HG02759 (cell line): ENCODE data around the gene CYP4B1.
"Not testable (repeated sequence)": the region's sequence is repeated elsewhere in the genome, so short reads cannot be mapped to it uniquely, and the experiment has no call there.

ENCODE experiments used
- ATAC-seq: cut with Tn5 transposase; IDR thresholded peaks from one replicate; pipeline ENCODE4 v1.9.1; 2021; ENCODE audit warnings: mild to moderate bottlenecking, moderate library complexity; ENCODE audit not compliant: unreplicated experiment

CYP4B1 gene

DNA sequence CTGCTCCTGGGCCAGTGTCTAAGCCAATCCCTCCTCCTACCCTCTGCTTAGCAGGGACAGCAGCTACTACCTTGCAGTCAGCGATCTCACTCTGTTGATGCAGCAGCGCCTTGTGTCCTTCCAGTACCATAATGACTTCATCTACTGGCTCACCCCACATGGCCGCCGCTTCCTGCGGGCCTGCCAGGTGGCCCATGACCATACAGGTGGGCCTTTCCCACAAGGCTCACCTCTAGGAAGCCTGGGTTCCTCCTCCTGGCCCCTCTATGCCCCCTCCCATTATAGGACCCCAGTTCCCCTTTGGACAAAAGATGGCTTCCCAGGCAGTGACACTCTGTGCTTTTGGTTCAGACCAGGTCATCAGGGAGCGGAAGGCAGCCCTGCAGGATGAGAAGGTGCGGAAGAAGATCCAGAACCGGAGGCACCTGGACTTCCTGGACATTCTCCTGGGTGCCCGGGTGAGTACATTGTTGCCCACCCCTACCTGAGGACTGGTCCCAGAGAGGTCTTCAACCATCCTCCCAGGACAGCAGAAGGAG, 15.1 kb downstream of the CYP4B1 start:
- ATAC-seq: no peak

DNA sequence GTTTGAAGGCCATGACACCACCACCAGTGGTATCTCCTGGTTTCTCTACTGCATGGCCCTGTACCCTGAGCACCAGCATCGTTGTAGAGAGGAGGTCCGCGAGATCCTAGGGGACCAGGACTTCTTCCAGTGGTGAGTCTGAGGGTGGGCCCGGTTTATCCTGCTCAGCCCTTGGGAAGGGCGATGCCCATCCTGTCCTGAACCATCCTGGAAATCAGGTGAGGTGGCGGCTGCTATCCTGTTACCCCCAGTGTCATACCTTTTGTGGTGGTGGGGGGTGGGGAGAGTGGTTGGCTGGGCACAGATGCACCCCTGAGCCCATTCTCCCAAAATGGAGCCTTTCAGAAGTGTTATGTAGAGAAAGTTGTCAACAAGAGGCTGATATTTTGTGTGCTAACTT, 16.3 kb downstream of the CYP4B1 start:
- no peak for ATAC-seq

DNA sequence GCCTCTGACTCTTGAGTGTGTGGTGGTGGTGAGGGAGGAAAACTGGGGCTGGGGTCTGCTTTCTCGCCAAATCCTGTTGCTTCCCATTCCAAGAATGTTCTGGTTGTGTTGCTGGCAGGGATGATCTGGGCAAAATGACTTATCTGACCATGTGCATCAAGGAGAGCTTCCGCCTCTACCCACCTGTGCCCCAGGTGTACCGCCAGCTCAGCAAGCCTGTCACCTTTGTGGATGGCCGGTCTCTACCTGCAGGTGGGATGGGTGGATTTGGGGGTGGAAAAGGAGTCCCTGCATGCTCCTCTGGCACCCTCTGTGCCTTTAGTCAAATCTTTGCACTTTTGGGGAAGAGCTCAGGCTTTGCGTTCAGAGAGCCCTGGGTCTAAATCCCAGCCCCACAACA, 18.1 kb downstream of the CYP4B1 start:
- ATAC-seq: no peak

DNA sequence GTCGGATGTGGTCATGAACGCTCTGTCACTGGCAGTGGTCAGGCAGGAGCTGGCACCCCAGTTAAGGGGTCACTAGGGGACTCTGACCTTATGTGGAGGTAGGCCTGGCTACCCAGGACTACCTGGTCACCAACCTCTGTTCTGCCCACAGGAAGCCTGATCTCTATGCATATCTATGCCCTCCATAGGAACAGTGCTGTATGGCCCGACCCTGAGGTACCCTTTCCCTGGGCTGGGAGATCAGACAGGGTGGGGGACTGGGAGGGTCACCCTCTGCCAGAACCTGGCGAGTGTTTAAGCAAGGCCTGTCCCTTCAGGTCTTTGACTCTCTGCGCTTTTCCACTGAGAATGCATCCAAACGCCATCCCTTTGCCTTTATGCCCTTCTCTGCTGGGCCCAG, 19.0 kb downstream of the CYP4B1 start:
- no peak for ATAC-seq

DNA sequence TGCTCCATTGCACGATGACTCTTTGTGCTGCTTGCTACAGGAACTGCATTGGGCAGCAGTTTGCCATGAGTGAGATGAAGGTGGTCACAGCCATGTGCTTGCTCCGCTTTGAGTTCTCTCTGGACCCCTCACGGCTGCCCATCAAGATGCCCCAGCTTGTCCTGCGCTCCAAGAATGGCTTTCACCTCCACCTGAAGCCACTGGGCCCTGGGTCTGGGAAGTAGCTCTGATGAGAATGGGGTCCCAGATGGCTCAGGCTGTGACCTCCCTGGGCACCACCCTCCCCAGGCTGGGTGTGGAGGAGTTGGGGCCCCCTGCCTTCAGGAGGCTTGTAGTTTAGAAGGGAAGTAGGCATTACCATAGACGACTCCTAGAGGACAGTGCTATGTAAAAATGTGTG, 19.7 kb downstream of the CYP4B1 start:
- no peak for ATAC-seq

DNA sequence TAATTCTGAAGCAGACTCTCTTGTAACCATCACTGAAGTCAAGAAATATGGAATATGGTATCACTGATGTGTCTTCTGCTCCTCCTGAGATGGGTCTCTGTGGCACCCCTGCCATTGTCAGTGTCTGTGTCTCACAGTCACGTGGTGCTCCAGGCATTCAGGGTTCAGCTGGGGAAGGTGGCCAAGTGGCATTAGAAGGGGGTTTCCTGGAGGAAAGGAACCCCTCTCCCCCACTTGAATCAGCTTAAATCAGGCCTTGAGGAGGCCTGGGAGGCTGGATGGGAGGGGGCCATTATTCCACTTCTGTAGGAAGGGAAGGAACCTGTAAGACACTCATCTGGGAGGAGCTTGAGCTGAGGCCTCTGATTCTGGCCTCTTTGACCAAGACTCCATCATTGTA, 20.5 kb downstream of the CYP4B1 start:
- ATAC-seq: no peak

DNA sequence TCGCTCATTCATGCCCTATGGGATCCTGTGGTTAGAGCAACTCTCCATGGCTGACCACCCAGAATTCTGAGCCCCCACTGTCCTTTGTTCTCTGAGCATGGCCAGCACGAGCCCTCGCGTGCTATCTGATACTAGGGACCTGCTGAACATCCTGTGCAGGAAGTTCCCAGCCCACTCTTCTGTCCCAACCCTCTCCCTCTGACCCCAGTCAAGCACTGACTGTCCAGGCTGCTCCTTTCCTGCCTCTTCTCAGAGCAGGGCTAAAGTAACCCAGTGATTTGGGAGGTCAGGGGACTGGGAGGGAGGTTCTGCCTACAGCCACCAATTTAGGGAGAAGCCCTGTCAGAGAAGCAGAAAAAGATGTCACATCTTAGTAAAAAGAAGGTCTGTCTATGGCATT, 21.2 kb downstream of the CYP4B1 start:
- no peak for ATAC-seq

DNA sequence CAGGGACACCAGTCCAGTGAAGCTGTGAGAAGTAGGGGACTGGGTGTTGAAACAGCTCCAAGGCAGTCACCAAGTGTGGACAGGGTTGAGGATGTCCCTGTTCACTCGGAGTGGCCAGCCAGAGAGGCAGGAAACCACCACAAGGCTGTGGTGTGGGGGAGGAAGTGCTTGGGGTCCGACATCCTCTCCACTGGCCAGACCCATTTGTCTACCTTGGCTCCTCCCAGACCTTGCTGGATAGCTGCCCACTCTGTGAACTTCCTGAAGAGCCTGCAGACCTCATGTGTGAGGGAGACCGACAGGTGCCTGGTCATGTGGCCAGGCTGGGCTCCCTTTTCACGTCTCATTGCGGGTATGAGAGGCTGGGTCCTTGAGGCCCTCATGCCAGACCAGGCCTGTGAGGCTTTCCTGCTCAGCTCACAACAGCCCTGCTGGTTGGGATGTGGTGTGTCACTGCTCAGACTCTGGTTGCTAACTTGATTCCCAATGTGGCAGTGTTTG, 21.8 kb downstream of the CYP4B1 start:
- ATAC-seq: no peak

DNA sequence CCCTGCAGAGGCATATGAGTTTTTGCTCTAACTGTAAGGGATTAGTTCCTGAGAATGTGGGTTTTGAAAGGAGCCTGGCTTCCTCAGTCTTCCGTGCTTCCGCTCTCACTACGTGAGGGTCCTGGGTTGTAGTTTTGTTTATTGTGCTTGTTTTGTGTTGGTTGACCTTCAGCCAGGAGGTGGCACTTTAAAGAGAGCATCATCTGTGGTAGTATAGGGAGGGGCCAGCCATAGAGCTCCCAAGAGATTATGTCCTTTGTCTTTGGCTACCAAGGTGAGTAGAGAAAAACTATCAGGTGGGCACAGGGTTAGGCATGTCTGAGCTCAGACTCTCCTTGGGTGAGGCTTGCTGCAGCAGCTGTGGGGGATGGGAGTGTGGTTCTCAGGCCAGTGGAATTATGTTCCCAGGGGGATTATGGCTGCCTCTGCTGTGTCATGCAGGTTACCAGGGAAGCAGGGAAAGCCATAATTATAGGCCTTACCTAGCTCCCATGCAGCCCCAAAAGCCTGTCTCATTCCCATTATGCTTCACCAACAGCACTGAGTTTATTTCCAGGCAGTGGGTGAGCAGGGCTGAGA, 23.5 kb downstream of the CYP4B1 start:
- no peak for ATAC-seq

DNA sequence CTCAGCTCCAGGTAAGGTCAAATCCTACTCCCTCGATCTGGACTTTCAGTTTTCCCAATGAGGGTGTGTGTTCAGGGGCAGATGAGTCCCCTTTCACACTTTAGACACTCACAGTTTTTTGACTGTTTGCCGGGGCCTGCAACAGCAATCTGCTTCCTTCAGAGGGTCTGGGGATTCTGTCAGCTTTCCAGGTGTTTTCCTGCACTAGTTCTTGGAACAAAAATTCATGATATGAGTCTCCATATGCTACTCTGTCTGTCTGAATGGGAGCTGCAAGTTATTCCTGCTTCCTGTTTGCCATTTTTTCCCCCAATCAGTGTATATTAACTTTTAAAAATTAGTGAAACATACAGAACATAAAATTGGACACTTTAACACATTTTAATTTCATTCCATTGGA, 24.3 kb downstream of the CYP4B1 start:
- ATAC-seq: no peak

DNA sequence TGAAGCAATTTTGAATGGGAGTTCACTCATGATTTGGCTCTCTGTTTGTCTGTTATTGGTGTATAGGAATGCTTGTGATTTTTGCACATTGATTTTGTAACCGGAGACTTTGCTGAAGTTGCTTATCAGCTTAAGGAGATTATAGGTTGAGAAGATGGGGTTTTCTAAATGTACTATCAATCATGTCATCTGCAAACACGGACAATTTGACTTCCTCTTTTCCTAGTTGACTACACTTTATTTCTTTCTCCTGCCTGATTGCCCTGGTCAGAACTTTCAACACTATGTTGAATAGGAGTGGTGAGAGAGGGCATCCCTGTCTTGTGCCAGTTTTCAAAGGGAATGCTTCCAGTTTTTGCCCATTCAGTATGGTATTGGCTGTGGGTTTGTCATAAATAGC, 28.0 kb downstream of the CYP4B1 start:
- not testable (repeated sequence) for ATAC-seq

DNA sequence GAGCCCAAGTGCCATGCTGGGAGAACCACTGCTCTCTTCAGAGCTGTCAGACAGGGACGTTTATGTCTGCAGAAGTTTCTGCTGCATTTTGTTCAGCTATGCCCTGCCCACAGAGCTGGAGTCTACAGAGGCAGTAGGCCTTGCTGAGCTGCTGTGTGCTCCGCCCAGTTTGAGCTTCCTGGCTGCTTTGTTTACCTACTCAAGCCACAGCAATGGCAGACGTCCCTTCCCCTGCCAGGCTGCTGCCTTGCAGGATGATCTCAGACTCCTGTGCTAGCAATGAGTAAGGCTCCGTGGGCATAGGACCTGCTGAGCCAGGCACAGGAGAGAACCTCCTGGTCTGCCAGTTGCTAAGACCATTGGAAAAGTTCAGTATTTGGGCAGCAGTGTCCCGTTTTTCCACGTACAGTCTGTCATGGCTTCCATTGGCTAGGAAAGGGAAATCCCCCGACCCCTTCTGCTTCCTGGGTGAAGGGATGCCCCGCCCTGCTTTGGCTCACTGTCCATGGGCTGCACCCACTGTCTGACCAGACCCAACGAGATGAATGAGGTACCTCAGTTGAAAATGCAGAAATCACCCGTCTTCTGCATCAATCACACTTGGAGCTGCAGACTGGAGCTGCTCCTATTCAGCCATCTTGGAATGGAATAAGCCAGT, 31.9 kb downstream of the CYP4B1 start:
- ATAC-seq: no peak

DNA sequence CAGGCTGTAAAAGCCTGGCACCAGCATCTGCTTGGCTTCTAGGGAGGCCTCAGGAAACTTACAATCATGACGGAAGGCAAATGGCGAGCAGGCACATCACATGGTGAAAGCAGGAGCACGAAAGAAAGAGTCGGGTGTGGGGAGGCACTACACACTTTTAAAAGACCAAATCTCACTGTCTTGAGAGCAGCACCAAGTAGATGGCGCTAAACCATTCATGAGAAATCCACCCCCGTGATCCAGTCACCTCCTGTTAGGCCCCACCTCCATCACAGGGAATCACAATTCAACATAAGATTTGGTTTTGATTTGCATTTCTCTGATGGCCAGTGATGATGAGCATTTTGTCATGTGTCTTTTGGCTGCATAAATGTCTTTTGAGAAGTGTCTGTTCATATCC, 36.6 kb downstream of the CYP4B1 start:
- not testable (repeated sequence) for ATAC-seq

DNA sequence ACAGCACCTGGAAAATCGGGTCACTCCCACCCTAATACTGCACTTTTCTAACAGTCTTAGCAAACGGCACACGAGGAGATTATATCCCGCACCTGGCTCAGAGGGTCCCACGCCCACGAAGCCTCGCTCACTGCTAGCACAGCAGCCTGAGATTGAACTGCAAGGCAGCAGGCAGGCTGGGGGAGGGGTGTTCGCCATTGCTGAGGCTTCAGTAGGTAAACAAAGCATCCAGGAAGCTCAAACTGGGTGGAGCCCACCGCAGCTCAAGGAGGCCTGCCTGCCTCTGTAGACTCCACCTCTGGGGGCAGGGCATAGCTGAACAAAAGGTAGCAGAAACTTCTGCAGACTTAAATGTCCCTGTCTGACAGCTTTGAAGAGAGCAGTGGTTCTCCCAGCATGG, 47.5 kb downstream of the CYP4B1 start:
- ATAC-seq: not testable (repeated sequence)

DNA sequence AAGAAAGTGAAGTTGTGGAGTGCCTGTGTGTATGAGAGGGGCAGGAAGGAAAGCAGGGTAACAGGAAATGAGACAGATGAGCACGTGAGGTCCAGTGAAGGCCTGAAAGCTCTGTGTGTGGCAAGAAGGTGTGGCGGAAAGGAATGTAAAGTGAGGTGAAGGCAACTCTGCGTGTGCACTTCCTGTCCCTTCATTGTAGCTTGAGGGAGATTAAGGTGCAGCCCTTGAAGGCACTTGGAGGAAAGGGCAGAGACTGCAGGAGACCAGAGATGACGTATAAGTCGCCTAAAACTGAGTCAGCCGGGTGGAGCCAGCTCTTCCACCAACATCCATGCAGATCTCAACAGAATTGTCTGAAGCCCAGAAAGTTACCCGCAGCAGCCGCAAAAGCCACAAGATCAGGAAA, 58.8 kb downstream of the CYP4B1 start:
- ATAC-seq: not testable (repeated sequence)

DNA sequence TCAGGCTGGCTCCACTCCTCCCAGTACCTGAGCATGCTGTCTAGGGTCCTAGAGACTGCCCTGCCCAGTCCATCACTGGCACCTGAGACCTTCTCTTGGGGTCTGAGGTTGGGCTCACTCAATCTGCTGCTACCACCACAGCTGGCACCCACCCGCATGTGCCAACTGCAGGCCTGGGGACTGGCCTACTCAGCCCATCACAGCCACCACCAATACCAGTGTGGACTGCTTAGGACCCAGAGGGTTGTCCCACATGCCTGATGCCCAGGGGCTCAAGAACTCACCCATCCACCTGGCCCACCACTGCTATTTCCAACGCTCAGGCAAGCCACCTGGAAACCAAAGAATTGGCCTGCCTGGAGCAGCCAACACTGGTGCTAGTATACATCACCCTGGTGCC, 63.5 kb downstream of the CYP4B1 start:
- ATAC-seq: no peak
